H9 (cell line): ENCODE measurements around the gene SH3TC2. TPM values are rescaled to one million over a fixed set of nuclear protein-coding genes. Genes with fewer than 3 reads are reported as not detected.

Experiments
- DNase-seq: peaks from one replicate; pipeline ENCODE4 v3.0.0-alpha.2; 2017
- H2AFZ ChIP-seq: one replicate; pipeline ENCODE4 v1.6.1; 2013; ENCODE audit warnings: mild to moderate bottlenecking, low read length, control low read depth, moderate library complexity
- H2AK5ac ChIP-seq: 2 replicates; pipeline ENCODE4 v1.6.1; 2013; ENCODE audit warnings: low read length, control low read depth, mixed read lengths; ENCODE audit not compliant: insufficient read length
- H2BK120ac ChIP-seq: one replicate; pipeline ENCODE4 v1.6.1; 2013; ENCODE audit warnings: low read depth, mild to moderate bottlenecking, low read length, control low read depth, inconsistent platforms; ENCODE audit not compliant: poor library complexity, severe bottlenecking
- H2BK12ac ChIP-seq: 2 replicates; pipeline ENCODE4 v1.6.1; 2013; ENCODE audit warnings: low read length, control low read depth, mixed read lengths, low read depth; ENCODE audit not compliant: insufficient read length
- H2BK15ac ChIP-seq: 2 replicates; pipeline ENCODE4 v1.6.1; 2013; ENCODE audit warnings: low read depth, low read length, control low read depth
- H2BK20ac ChIP-seq: one replicate; pipeline ENCODE4 v1.6.1; 2013; ENCODE audit warnings: low read depth, mild to moderate bottlenecking, low read length, control low read depth, inconsistent platforms; ENCODE audit not compliant: poor library complexity, severe bottlenecking
- H2BK5ac ChIP-seq: 2 replicates; pipeline ENCODE4 v1.6.1; 2013; ENCODE audit warnings: low read length, control low read depth, mixed read lengths; ENCODE audit not compliant: insufficient read length
- H3K14ac ChIP-seq: 2 replicates; pipeline ENCODE4 v1.6.1; 2013; ENCODE audit warnings: low read length, control low read depth; ENCODE audit not compliant: insufficient read depth
- H3K18ac ChIP-seq: 2 replicates; pipeline ENCODE4 v1.6.1; 2013; ENCODE audit warnings: low read depth, mild to moderate bottlenecking, mixed read lengths, low read length, control low read depth; ENCODE audit not compliant: insufficient read length
- H3K23ac ChIP-seq: 2 replicates; pipeline ENCODE4 v1.6.1; 2013; ENCODE audit warnings: low read length, control low read depth, mixed read lengths, low read depth; ENCODE audit not compliant: insufficient read length
- H3K23me2 ChIP-seq: 2 replicates; pipeline ENCODE4 v1.6.1; 2013; ENCODE audit warnings: low read depth, mild to moderate bottlenecking, mixed read lengths, low read length, control low read depth; ENCODE audit not compliant: insufficient read length, poor library complexity, severe bottlenecking
- H3K27ac ChIP-seq: 2 replicates; pipeline ENCODE4 v1.5.1; 2013; ENCODE audit warnings: low read length, control low read depth, mixed read lengths, low read depth; ENCODE audit not compliant: insufficient read length
- H3K27me3 ChIP-seq: 2 replicates; pipeline ENCODE4 v1.6.1; 2013; ENCODE audit warnings: low read length, control low read depth, inconsistent platforms; ENCODE audit not compliant: insufficient read depth
- H3K4ac ChIP-seq: 2 replicates; pipeline ENCODE4 v1.6.1; 2013; ENCODE audit warnings: low read depth, mild to moderate bottlenecking, control low read depth, inconsistent platforms, low read length, moderate library complexity
- H3K4me1 ChIP-seq: 2 replicates; pipeline ENCODE4 v1.6.1; 2013; ENCODE audit warnings: low read length, control low read depth, inconsistent platforms; ENCODE audit not compliant: insufficient read depth
- H3K4me2 ChIP-seq: 2 replicates; pipeline ENCODE4 v1.6.1; 2013; ENCODE audit warnings: low read length, control low read depth, mixed read lengths; ENCODE audit not compliant: insufficient read length, insufficient read depth
- H3K56ac ChIP-seq: 2 replicates; pipeline ENCODE4 v1.6.1; 2013; ENCODE audit warnings: low read depth, mild to moderate bottlenecking, mixed read lengths, low read length, control low read depth; ENCODE audit not compliant: insufficient read length
- H3K79me1 ChIP-seq: 2 replicates; pipeline ENCODE4 v1.6.1; 2013; ENCODE audit warnings: low read depth, mild to moderate bottlenecking, moderate library complexity, low read length, control low read depth, inconsistent platforms; ENCODE audit not compliant: insufficient read depth, poor library complexity, severe bottlenecking
- H3K79me2 ChIP-seq: 2 replicates; pipeline ENCODE4 v1.6.1; 2013; ENCODE audit warnings: low read length, control low read depth, inconsistent platforms; ENCODE audit not compliant: insufficient read depth
- H3K9ac ChIP-seq: 2 replicates; pipeline ENCODE4 v1.6.1; 2013; ENCODE audit warnings: low read length, control low read depth, mixed read lengths; ENCODE audit not compliant: insufficient read length; ENCODE audit errors: extremely low read depth
- H3K9me3 ChIP-seq: one replicate; pipeline ENCODE4 v1.6.1; 2013; ENCODE audit warnings: low read depth, low read length, inconsistent platforms; ENCODE audit not compliant: control insufficient read depth
- H3T11ph ChIP-seq: one replicate; pipeline ENCODE4 v1.6.1; 2013; ENCODE audit warnings: mild to moderate bottlenecking, low read length, control low read depth, inconsistent platforms
- H4K20me1 ChIP-seq: one replicate; pipeline ENCODE4 v1.6.1; 2013; ENCODE audit not compliant: control insufficient read depth, insufficient read length, insufficient read depth
- H4K5ac ChIP-seq: 2 replicates; pipeline ENCODE4 v1.6.1; 2013; ENCODE audit warnings: low read depth, mild to moderate bottlenecking, mixed read lengths, low read length, control low read depth; ENCODE audit not compliant: insufficient read length
- H4K8ac ChIP-seq: replicated peaks from 2 replicates; pipeline ENCODE4 v1.6.1; 2013; ENCODE audit warnings: low read length, control low read depth, mixed read lengths, low read depth; ENCODE audit not compliant: insufficient read length
- H4K91ac ChIP-seq: 2 replicates; pipeline ENCODE4 v1.6.1; 2013; ENCODE audit warnings: low read depth, mild to moderate bottlenecking, moderate library complexity, mixed read lengths, low read length, control low read depth; ENCODE audit not compliant: insufficient read length
- H3K27ac Mint-ChIP-seq, 3 experiments: 2 replicates in 2 of 3; 3 replicates in 1 of 3; pipeline ENCODE4 v1.8.0; 2020 to 2021; ENCODE audit warnings: mixed read lengths in 3 of 3, mild to moderate bottlenecking in 1 of 3, moderate library complexity in 1 of 3
- H3K27me3 Mint-ChIP-seq: 2 replicates; pipeline ENCODE4 v1.8.0; 2021; ENCODE audit warnings: low read depth, mild to moderate bottlenecking, moderate library complexity, mixed read lengths
- H3K36me3 Mint-ChIP-seq, 3 experiments: 2 replicates in 2 of 3; 3 replicates in 1 of 3; pipeline ENCODE4 v1.8.0; 2020 to 2021; ENCODE audit warnings: low read depth in 3 of 3, mixed read lengths in 3 of 3; ENCODE audit not compliant: insufficient read depth in 1 of 3
- H3K4me1 Mint-ChIP-seq, 2 experiments: 2 replicates each; pipeline ENCODE4 v1.8.0; 2020; ENCODE audit warnings: mixed read lengths in 2 of 2
- H3K4me3 Mint-ChIP-seq, 2 experiments: 2 replicates in 1 of 2; 3 replicates in 1 of 2; pipeline ENCODE4 v1.8.0; 2020 to 2021; ENCODE audit warnings: mild to moderate bottlenecking in 2 of 2, mixed read lengths in 2 of 2, moderate library complexity in 1 of 2
- H3K9me3 Mint-ChIP-seq, 2 experiments: 2 replicates in 1 of 2; 3 replicates in 1 of 2; pipeline ENCODE4 v1.8.0; 2020; ENCODE audit warnings: mild to moderate bottlenecking in 2 of 2, mixed read lengths in 2 of 2, moderate library complexity in 1 of 2
- WGBS: extraction: QIAGEN DNeasy Blood & Tissue Kit; methylation state at CpG from one replicate; pipeline ENCODE4 v1.1.7; 2013; ENCODE audit warnings: missing lambda C conversion rate, low lambda C conversion rate, mixed read lengths; ENCODE audit not compliant: insufficient read length; ENCODE audit errors: extremely low coverage; 5-methylcytosine and 5-hydroxymethylcytosine counted together
- total RNA-seq: library from RNA; stranded (reverse); gene quantifications from 2 replicates; pipeline ENCODE4 v1.2.1, GENCODE V29; 2021
- TF ChIP-seq, protein P1 (sequence below): fragments of 200-600 bp; sonication (generic); conservative IDR thresholded peaks from 3 replicates; pipeline ENCODE4 v1.8.0; 2021; ENCODE audit warnings: antibody characterized with exemption, mild to moderate bottlenecking

Gene SH3TC2
- total RNA-seq, 1 experiment from 2014 or later: not detected

DNA sequence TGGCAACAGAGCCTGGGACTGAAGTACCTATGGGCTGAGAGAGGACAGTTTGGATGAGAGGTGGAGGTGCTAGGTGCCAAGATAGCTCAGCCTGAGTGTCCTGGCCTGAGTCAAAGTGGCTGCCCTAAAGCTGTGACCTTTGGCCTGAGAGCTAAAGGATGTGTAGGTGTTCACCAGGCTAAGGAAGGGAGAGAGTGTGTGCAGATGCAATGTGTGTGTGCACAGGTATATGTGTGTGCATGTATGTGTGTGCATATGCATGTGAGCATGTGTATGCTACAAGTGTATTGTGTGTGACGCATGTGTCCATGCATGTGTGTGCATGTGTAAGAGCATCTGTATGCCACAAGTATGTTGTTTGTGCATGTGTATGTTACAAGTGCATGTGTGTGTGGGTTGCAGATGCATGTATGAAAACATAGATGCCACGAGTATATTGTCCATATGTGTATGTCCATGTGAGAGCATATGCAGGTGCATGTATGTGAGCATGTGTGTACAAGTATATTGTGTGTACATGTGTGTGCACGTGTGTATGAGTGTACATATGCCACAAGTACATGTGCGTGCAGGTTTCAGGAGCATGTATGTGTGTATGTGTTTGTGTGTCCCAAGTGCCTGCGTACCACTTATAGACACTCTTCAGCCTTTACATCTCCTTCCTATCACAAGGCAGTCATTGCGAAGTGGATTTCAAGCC lies 102.6 kb downstream of the SH3TC2 start:
- no peak overlapping the region for H3K18ac ChIP-seq
- Mint-ChIP-seq H3K4me3 (no peak overlapping the region), H3K27ac (no peak overlapping the region), H3K36me3 (no peaks in the 10 kb centered on the region), H3K4me1 (peaks cover 25 to 29% of the 10 kb centered on the region in 2 experiments), H3K27me3 (no peaks in the 10 kb centered on the region; the same call in 1 of the 2 replicates), H3K9me3 (no peaks in the 10 kb centered on the region)
- no peaks in the 10 kb centered on the region for H3K27me3 ChIP-seq
- H3K9me3 ChIP-seq: no peaks in the 10 kb centered on the region
- TF ChIP-seq, protein P1, sequence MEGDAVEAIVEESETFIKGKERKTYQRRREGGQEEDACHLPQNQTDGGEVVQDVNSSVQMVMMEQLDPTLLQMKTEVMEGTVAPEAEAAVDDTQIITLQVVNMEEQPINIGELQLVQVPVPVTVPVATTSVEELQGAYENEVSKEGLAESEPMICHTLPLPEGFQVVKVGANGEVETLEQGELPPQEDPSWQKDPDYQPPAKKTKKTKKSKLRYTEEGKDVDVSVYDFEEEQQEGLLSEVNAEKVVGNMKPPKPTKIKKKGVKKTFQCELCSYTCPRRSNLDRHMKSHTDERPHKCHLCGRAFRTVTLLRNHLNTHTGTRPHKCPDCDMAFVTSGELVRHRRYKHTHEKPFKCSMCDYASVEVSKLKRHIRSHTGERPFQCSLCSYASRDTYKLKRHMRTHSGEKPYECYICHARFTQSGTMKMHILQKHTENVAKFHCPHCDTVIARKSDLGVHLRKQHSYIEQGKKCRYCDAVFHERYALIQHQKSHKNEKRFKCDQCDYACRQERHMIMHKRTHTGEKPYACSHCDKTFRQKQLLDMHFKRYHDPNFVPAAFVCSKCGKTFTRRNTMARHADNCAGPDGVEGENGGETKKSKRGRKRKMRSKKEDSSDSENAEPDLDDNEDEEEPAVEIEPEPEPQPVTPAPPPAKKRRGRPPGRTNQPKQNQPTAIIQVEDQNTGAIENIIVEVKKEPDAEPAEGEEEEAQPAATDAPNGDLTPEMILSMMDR: no peak
- no peak overlapping the region for H3K27ac ChIP-seq
- no peak overlapping the region for H3T11ph ChIP-seq
- H3K14ac ChIP-seq: no peak overlapping the region
- no peak overlapping the region for H4K8ac ChIP-seq
- no peaks in the 10 kb centered on the region for H3K79me1 ChIP-seq
- H3K4ac ChIP-seq: no peak overlapping the region
- H2AK5ac ChIP-seq: no peak overlapping the region
- peaks cover 2% of the 10 kb centered on the region; the same call in 1 of the 2 replicates for H3K4me1 ChIP-seq
- no peak overlapping the region for H2BK5ac ChIP-seq
- WGBS: no CpG with 5 or more reads among the region's 6 CpGs
- H2AFZ ChIP-seq: no peak overlapping the region
- no peak overlapping the region for H2BK120ac ChIP-seq
- no peak overlapping the region for H3K56ac ChIP-seq
- no peak overlapping the region for H2BK15ac ChIP-seq
- no peaks in the 10 kb centered on the region for H3K23me2 ChIP-seq
- no peak for DNase-seq
- no peak overlapping the region for H3K9ac ChIP-seq
- no peak overlapping the region for H3K23ac ChIP-seq
- no peaks in the 10 kb centered on the region for H4K20me1 ChIP-seq
- H2BK12ac ChIP-seq: no peak overlapping the region
- no peak overlapping the region for H4K91ac ChIP-seq
- no peak overlapping the region for H2BK20ac ChIP-seq
- H3K4me2 ChIP-seq: no peak overlapping the region
- H4K5ac ChIP-seq: no peak overlapping the region
- H3K79me2 ChIP-seq: no peaks in the 10 kb centered on the region
